BJ (cell line): Measurements from ENCODE around the gene ELP5. TPM values are rescaled to one million over a fixed set of nuclear protein-coding genes. Genes with fewer than 3 reads are reported as not detected.

Source experiments
- CTCF ChIA-PET: fragments of 350-600 bp; formaldehyde crosslinking; extraction: SDS; loops from one replicate; lab custom pipeline; 2021; ENCODE audit warnings: antibody characterized with exemption, inconsistent platforms; lab: Yijun Ruan, JAX
- POLR2A ChIA-PET: fragments of 300-600 bp; sonication (Branson Sonifier 250); formaldehyde crosslinking; extraction: SDS; loops from one replicate; lab custom pipeline; 2021; ENCODE audit warnings: antibody characterized with exemption; lab: Charles Lee
- DNase-seq: peaks from one replicate; pipeline ENCODE4 v3.0.0-alpha.2; 2011; ENCODE audit warnings: low read depth
- H3K27me3 ChIP-seq: 2 replicates; pipeline ENCODE4 v1.6.0; 2011; ENCODE audit warnings: low read length; ENCODE audit not compliant: control insufficient read depth, insufficient read depth
- H3K36me3 ChIP-seq: 2 replicates; pipeline ENCODE4 v1.5.1; 2011; ENCODE audit warnings: low read length; ENCODE audit not compliant: control insufficient read depth, insufficient read depth
- H3K4me3 ChIP-seq: 2 replicates; pipeline ENCODE4 v1.5.1; 2011; ENCODE audit warnings: low read depth, mild to moderate bottlenecking, control low read depth, low read length
- polyA plus RNA-seq: library from polyadenylated mRNA; depleted of rRNA; stranded (reverse); fragments of >200 nt; gene quantifications from 2 replicates; pipeline ENCODE4 v1.2.3, GENCODE V29; 2011
- TF ChIP-seq, protein P1 (sequence below): IDR thresholded peaks from 2 replicates; pipeline ENCODE4 v1.5.1; 2011; ENCODE audit warnings: low read depth, mild to moderate bottlenecking, control low read depth, inconsistent platforms, low read length, moderate library complexity; ENCODE audit not compliant: insufficient read depth

ELP5 gene
- polyA plus RNA-seq, 1 experiment, result 35.6 TPM

DNA sequence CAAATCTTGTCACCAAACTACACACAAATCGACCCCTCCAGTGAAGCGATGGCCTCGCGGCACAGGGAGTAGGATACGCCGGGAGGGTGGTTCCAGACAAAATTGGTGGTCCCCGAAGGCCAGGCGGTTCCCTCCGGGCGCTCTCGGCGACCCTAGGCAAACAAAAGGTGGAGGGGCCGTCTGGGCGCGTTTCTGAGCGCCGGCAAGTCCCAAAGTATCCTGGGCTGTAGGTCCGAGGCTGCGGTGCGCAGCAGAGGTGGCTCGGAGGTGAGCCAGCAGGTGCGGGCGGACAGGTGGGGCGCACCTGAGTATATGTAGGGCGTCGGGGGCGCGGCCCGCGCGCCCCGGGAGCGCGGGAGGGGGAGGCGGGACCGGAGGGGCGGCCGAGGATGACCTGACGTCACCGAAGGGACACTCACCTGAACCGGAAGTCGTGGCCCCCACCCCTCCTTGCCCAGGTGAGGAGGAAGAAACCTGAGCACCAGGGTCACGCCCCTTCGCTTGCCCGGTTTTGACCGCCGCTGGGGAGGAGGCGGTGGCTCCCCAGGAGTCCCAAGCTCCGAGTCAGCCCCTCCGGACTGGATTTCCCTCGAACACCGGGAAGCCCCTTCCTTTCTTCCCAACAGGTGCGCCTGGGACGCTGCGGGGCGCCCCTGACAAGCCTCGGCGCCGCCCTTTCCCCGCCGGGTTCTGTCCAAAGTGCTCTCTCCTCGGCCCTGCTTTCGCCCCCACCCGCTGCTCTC lies 10.3 kb downstream of the ELP5 start, which contains the start of gene CLDN7:
CLDN7 (minus strand) TSS at position 287 of the 743 bp plus-strand sequence. CDS start 435 bp downstream, outside the sequence.
- TF ChIP-seq, protein P1, sequence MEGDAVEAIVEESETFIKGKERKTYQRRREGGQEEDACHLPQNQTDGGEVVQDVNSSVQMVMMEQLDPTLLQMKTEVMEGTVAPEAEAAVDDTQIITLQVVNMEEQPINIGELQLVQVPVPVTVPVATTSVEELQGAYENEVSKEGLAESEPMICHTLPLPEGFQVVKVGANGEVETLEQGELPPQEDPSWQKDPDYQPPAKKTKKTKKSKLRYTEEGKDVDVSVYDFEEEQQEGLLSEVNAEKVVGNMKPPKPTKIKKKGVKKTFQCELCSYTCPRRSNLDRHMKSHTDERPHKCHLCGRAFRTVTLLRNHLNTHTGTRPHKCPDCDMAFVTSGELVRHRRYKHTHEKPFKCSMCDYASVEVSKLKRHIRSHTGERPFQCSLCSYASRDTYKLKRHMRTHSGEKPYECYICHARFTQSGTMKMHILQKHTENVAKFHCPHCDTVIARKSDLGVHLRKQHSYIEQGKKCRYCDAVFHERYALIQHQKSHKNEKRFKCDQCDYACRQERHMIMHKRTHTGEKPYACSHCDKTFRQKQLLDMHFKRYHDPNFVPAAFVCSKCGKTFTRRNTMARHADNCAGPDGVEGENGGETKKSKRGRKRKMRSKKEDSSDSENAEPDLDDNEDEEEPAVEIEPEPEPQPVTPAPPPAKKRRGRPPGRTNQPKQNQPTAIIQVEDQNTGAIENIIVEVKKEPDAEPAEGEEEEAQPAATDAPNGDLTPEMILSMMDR, result no peak
- ChIA-PET CTCF (interaction anchor here (0.7 kb wide), 1 partner anchor 1674 kb away, joined by 3 read pairs; no protein-coding TSS in a partner anchor), POLR2A (no interaction called here)
- Histone ChIP-seq H3K4me3 (peak within 1 kb of the TSS; percentile 23), H3K36me3 (peaks cover 4% of the 10 kb centered on the region; the same call in 1 of the 2 replicates), H3K27me3 (no peaks in the 10 kb centered on the region)
- DNase-seq, result no peak

DNA sequence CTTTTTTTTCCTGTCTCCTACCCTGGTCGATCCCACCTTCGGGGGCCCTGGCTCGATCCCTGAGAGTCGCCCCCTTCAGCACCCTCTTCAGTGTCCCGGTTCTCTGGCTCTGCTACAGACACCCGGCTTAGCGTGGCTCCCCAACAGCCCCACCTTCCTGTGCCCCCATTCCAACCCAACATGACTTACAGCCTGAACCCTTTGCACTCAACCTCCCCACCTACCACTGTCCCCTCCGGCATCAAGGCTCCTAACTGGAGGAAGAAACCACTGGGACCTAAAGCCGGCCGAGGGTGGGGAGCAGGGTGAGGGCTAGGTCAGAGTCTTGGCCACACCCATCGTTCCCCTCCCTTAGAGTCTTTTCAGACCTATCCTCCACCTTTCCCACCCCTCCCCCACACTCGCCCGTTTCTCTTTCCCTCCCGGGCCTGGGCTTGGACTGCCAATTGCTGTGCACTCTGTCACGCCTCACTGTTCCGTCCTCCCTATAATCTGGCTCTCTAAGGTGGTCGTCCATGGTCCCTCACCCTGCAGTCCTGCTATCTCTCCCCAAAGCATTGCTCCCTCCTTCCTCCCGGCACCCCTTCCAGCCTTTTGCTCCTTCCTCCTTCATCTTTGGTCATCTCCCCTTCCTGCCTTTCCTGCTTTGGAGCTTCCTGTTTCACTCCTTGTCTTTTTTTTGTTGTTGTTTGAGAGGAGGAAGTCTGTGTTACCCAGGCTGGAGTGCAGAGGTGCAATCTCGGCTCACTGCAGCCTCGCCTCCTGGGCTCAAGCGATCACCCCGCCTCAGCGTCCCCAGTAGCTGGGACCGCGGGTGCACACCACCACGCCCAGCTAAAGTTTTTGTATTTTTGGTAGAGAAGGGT lies 11.2 kb downstream of the ELP5 start:
- Histone ChIP-seq H3K4me3 (no peak overlapping the region), H3K36me3 (peaks cover 4% of the 10 kb centered on the region; the same call in 1 of the 2 replicates), H3K27me3 (no peaks in the 10 kb centered on the region)
- no peak for DNase-seq
- POLR2A ChIA-PET, result no interaction called here
- TF ChIP-seq, protein P1, result no peak
- CTCF ChIA-PET, result interaction anchor here (0.7 kb wide), 1 partner anchor 1675 kb away, joined by 3 read pairs; no protein-coding TSS in a partner anchor

DNA sequence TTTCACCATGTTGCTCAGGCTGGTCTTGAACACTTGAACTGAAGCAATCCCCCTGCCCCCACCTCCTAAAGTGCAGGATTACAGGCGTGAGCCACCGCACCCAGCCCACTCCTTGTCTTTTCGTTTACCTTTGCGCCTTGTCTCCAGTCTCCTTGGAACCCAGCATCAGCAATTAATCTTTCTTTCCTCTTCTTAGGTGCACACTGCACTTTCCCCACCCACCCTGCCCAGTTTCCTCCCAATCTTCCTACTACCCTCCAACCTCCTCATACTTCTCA lies 11.7 kb downstream of the ELP5 start:
- DNase-seq, result no peak
- H3K36me3 ChIP-seq, result peaks cover 1% of the 10 kb centered on the region; the same call in 1 of the 2 replicates
- H3K27me3 ChIP-seq, result no peaks in the 10 kb centered on the region
- TF ChIP-seq, protein P1, result no peak
- H3K4me3 ChIP-seq, result no peak overlapping the region
- POLR2A ChIA-PET, result no interaction called here
- CTCF ChIA-PET, result interaction anchor here (0.6 kb wide), 1 partner anchor 1389 kb away, joined by 3 read pairs; no protein-coding TSS in a partner anchor

DNA sequence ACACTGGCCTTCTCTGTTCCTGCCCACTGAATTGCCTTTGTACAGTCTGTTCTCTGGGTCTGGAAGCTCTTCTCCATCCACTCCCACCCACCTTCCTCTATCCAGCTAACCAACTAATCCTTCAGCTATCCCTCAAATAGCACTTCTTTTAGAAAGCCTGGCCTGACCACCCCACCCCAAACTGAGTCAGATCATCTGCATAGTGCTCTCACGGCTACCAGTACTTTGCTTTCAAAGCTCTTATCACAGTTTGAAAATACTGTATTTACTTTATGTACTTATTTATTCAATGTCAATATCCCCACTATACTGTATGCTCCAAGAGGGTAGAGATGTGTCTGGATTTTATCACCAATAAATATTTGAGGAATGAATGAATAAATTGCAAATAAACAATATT lies 14.8 kb downstream of the ELP5 start:
- Histone ChIP-seq H3K36me3 (no peaks in the 10 kb centered on the region), H3K27me3 (no peaks in the 10 kb centered on the region), H3K4me3 (no peak overlapping the region)
- TF ChIP-seq, protein P1, result no peak
- ChIA-PET POLR2A (no interaction called here), CTCF (interaction anchor here (1.9 kb wide), 1 partner anchor 14 kb away, joined by 7 read pairs; the partner anchor contains the start of gene SLC2A4)
- DNase-seq, result no peak

DNA sequence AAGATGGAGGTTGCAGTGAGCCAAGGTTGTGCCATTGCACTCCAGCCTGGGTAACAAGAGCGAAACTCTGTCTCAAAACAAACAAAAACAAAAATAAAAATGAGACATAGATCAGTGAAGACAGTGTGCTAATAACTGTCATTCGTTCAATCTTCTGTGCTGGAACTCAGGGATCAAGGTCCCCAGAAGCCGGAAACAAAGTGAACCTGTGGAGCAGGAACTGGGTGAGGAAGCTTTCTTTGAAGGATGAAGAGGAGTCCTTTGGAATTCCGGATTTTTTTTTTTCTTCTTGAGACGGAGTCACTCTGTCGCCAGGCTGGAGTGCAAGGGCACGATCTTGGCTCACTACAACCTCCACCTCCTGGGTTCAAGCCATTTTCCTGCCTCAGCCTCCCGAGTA lies 27.4 kb downstream of the ELP5 start:
- CTCF ChIA-PET, result interaction anchor here (1.1 to 6.9 kb wide), 3 partner anchors 17 to 60 kb away, joined by 3 to 51 read pairs (median 3); partner anchors contain the start of genes ACADVL and DLG4
- TF ChIP-seq, protein P1, result no peak

More for the DNA sequence above, 27.4 kb downstream of the ELP5 start:
- POLR2A ChIA-PET, result no interaction called here
- Histone ChIP-seq H3K27me3 (peaks cover 6% of the 10 kb centered on the region), H3K36me3 (no peaks in the 10 kb centered on the region), H3K4me3 (no peak overlapping the region)
- DNase-seq, result no peak
